H1 (cell line): ENCODE measurements around the gene C1orf56. TPM values are rescaled to one million over a fixed set of nuclear protein-coding genes. Genes with fewer than 3 reads are reported as not detected.

Experiments used
- CTCF ChIA-PET: fragments of 300-600 bp; sonication (Branson Sonifier 250); formaldehyde crosslinking; loops from one replicate; lab custom pipeline; 2021; ENCODE audit not compliant: partially characterized antibody; lab: Charles Lee
- POLR2A ChIA-PET: fragments of 300-600 bp; sonication (Branson Sonifier 250); formaldehyde crosslinking; loops from one replicate; lab custom pipeline; 2021; ENCODE audit warnings: inconsistent platforms; ENCODE audit not compliant: partially characterized antibody; lab: Charles Lee
- DNase-seq, 2 experiments: peaks; one replicate each; pipeline versions ENCODE4 v3.0.0 to v3.0.0-alpha.2; 2010 to 2022; ENCODE audit warnings: low spot score in 2 of 2, low read depth in 1 of 2, mixed read lengths in 1 of 2
- FAIRE-seq: peaks from 2 replicates; lab custom pipeline; 2011; peaks lifted over from hg19 to GRCh38; lab: Jason Lieb, UNC
- H2AFZ ChIP-seq: 2 replicates; pipeline ENCODE4 v1.8.1; 2012; ENCODE audit warnings: low read length, inconsistent platforms
- H2AK5ac ChIP-seq: 2 replicates; pipeline ENCODE4 v1.6.1; 2013; ENCODE audit warnings: low read depth, low read length
- H2BK120ac ChIP-seq: replicated peaks from 2 replicates; pipeline ENCODE3; 2013; ENCODE audit warnings: low read depth, low read length, inconsistent platforms
- H2BK12ac ChIP-seq: 2 replicates; pipeline ENCODE4 v1.6.1; 2013; ENCODE audit warnings: low read depth, low read length
- H2BK15ac ChIP-seq: 2 replicates; pipeline ENCODE4 v1.6.1; 2013; ENCODE audit warnings: low read length
- H2BK20ac ChIP-seq: 2 replicates; pipeline ENCODE4 v1.6.1; 2013; ENCODE audit warnings: low read length
- H2BK5ac ChIP-seq: 2 replicates; pipeline ENCODE4 v1.6.1; 2013; ENCODE audit warnings: low read depth, low read length
- H3K14ac ChIP-seq: 2 replicates; pipeline ENCODE4 v1.6.1; 2013; ENCODE audit warnings: inconsistent platforms; ENCODE audit not compliant: insufficient read length
- H3K18ac ChIP-seq: 2 replicates; pipeline ENCODE4 v1.6.1; 2013; ENCODE audit warnings: low read length; ENCODE audit errors: extremely low read depth
- H3K23ac ChIP-seq: 2 replicates; pipeline ENCODE4 v1.6.1; 2013; ENCODE audit warnings: inconsistent platforms; ENCODE audit not compliant: insufficient read length
- H3K23me2 ChIP-seq: 2 replicates; pipeline ENCODE4 v1.6.1; 2013; ENCODE audit warnings: low read depth, low read length
- H3K27ac ChIP-seq: 2 replicates; pipeline ENCODE4 v1.6.1; 2011; ENCODE audit warnings: low read depth, low read length, inconsistent platforms
- H3K27me3 ChIP-seq, 4 experiments: replicated peaks in 1 of 4; 1 replicate in 1 of 4; 2 replicates in 3 of 4; pipeline versions ENCODE4 v1.6.1 to v1.8.1; 2011 to 2013; ENCODE audit warnings: low read length in 3 of 4, mild to moderate bottlenecking in 3 of 4, inconsistent platforms in 2 of 4, mixed read lengths in 2 of 4, moderate library complexity in 1 of 4; ENCODE audit not compliant: control insufficient read depth in 3 of 4, insufficient read depth in 3 of 4; ENCODE audit errors: extremely low read depth in 1 of 4
- H3K36me3 ChIP-seq, 4 experiments: 2 replicates each; pipeline versions ENCODE4 v1.6.1 to v1.8.1; 2011 to 2013; ENCODE audit warnings: mild to moderate bottlenecking in 4 of 4, low read length in 3 of 4, moderate library complexity in 2 of 4, control low read depth in 1 of 4, inconsistent platforms in 1 of 4; ENCODE audit not compliant: insufficient read depth in 4 of 4, control insufficient read depth in 2 of 4
- H3K4ac ChIP-seq: replicated peaks from 2 replicates; pipeline ENCODE3; 2013; ENCODE audit warnings: low read length, low read depth, mixed read lengths, inconsistent platforms; ENCODE audit not compliant: insufficient read length
- H3K4me1 ChIP-seq, 4 experiments: replicated peaks in 1 of 4; 1 replicate in 1 of 4; 2 replicates in 3 of 4; pipeline versions ENCODE4 v1.6.1 to v1.8.1; 2011 to 2013; ENCODE audit warnings: low read length in 3 of 4, inconsistent platforms in 2 of 4, mixed read lengths in 1 of 4; ENCODE audit not compliant: insufficient read depth in 4 of 4, control insufficient read depth in 3 of 4
- H3K4me2 ChIP-seq, 2 experiments: 2 replicates each; pipeline versions ENCODE4 v1.6.1 to v1.8.1; 2011 to 2013; ENCODE audit warnings: low read depth in 2 of 2, low read length in 2 of 2, control low read depth in 1 of 2, inconsistent platforms in 1 of 2, mild to moderate bottlenecking in 1 of 2; ENCODE audit not compliant: insufficient read depth in 1 of 2
- H3K4me3 ChIP-seq, 4 experiments: fragments of 200-600, 300-600 bp in 1 of 4; sonication (generic), shearing (Covaris generic), sonication (Bioruptor Twin) in 1 of 4; 2 replicates each; pipeline versions ENCODE4 v1.5.1 to v1.8.1; 2011 to 2016; ENCODE audit warnings: low read length in 4 of 4, low read depth in 3 of 4, control low read depth in 2 of 4, inconsistent platforms in 2 of 4, mild to moderate bottlenecking in 2 of 4, mixed read lengths in 1 of 4, moderate library complexity in 1 of 4; ENCODE audit not compliant: insufficient read depth in 2 of 4; ENCODE audit errors: extremely low read depth in 1 of 4
- H3K56ac ChIP-seq: replicated peaks from 2 replicates; pipeline ENCODE3; 2013; ENCODE audit warnings: low read depth, mild to moderate bottlenecking, mixed read lengths, low read length, inconsistent platforms; ENCODE audit not compliant: insufficient read length
- H3K79me1 ChIP-seq: 2 replicates; pipeline ENCODE4 v1.6.1; 2013; ENCODE audit warnings: low read depth, low read length, control low read depth
- H3K79me2 ChIP-seq, 2 experiments: 2 replicates each; pipeline versions ENCODE4 v1.6.1 to v1.8.1; 2012 to 2013; ENCODE audit warnings: low read length in 2 of 2, mild to moderate bottlenecking in 2 of 2, inconsistent platforms in 1 of 2; ENCODE audit not compliant: insufficient read depth in 2 of 2, control insufficient read depth in 1 of 2
- H3K9ac ChIP-seq, 4 experiments: replicated peaks in 1 of 4; 1 replicate in 1 of 4; 2 replicates in 3 of 4; pipeline versions ENCODE4 v1.6.1 to v1.8.1; 2011 to 2013; ENCODE audit warnings: low read depth in 3 of 4, low read length in 3 of 4, control low read depth in 2 of 4, mild to moderate bottlenecking in 2 of 4, moderate library complexity in 2 of 4, inconsistent platforms in 1 of 4; ENCODE audit errors: extremely low read depth in 1 of 4
- H3K9me3 ChIP-seq, 2 experiments: 2 replicates each; pipeline versions ENCODE4 v1.6.1 to v1.8.1; 2012 to 2013; ENCODE audit warnings: mild to moderate bottlenecking in 2 of 2, moderate library complexity in 2 of 2, control low read depth in 1 of 2, inconsistent platforms in 1 of 2, low read depth in 1 of 2, low read length in 1 of 2, mixed read lengths in 1 of 2; ENCODE audit not compliant: insufficient read depth in 2 of 2
- H4K20me1 ChIP-seq, 2 experiments: replicated peaks in 1 of 2; 2 replicates each; pipeline versions ENCODE3 to v1.8.1; 2011 to 2013; ENCODE audit warnings: inconsistent platforms in 2 of 2, low read length in 2 of 2, mild to moderate bottlenecking in 1 of 2; ENCODE audit not compliant: insufficient read depth in 2 of 2, control insufficient read depth in 1 of 2
- H4K5ac ChIP-seq: 2 replicates; pipeline ENCODE4 v1.6.1; 2013; ENCODE audit warnings: low read length, low read depth, mixed read lengths, inconsistent platforms; ENCODE audit not compliant: insufficient read length
- H4K8ac ChIP-seq: 2 replicates; pipeline ENCODE4 v1.8.0; 2013; ENCODE audit warnings: mild to moderate bottlenecking, moderate library complexity, low read length, inconsistent platforms; ENCODE audit not compliant: insufficient read depth; ENCODE audit errors: extremely low read depth
- H4K91ac ChIP-seq: replicated peaks from 2 replicates; pipeline ENCODE3; 2013; ENCODE audit warnings: low read length, mixed read lengths, inconsistent platforms; ENCODE audit not compliant: insufficient read length
- ASH2L ChIP-seq: fragments of 200-600, 300-600 bp; sonication (generic); IDR thresholded peaks from one replicate; pipeline ENCODE4 v1.7.1; 2017; ENCODE audit warnings: low read length
- CEBPB ChIP-seq: IDR thresholded peaks from 2 replicates; pipeline ENCODE4 v1.6.1; 2012; ENCODE audit warnings: low read depth, low read length
- CHD2 ChIP-seq: IDR thresholded peaks from 2 replicates; pipeline ENCODE4 v1.6.1; 2012; ENCODE audit warnings: low read length, improper control_type of control experiment
- GTF2F1 ChIP-seq: IDR thresholded peaks from 2 replicates; pipeline ENCODE4 v1.6.1; 2012; ENCODE audit warnings: low read depth, low read length, improper control_type of control experiment, borderline replicate concordance
- JUND ChIP-seq: IDR thresholded peaks from 2 replicates; pipeline ENCODE4 v1.6.1; 2011; ENCODE audit warnings: mild to moderate bottlenecking, improper control_type of control experiment, low read length
- POLR2A ChIP-seq, 2 experiments: IDR thresholded peaks; 1 replicate in 1 of 2; 2 replicates in 1 of 2; pipeline ENCODE4 v1.6.1; 2011; ENCODE audit warnings: low read depth in 2 of 2, low read length in 2 of 2, mild to moderate bottlenecking in 2 of 2; ENCODE audit errors: control extremely low read depth in 1 of 2
- POU5F1 ChIP-seq: IDR thresholded peaks from 2 replicates; pipeline ENCODE4 v1.6.1; 2011; ENCODE audit warnings: low read depth, mild to moderate bottlenecking, low read length, moderate library complexity
- RNF2 ChIP-seq: fragments of 200-900, 300-1000 bp; sonication (generic); IDR thresholded peaks from 2 replicates; pipeline ENCODE4 v1.7.1; 2016; ENCODE audit warnings: borderline replicate concordance, low read depth, mild to moderate bottlenecking, antibody characterized with exemption, low read length; ENCODE audit not compliant: poor library complexity, severe bottlenecking; ENCODE audit errors: missing control alignments
- SAP30 ChIP-seq: fragments of 300-600 bp; sonication (generic); IDR thresholded peaks from 2 replicates; pipeline ENCODE4 v1.7.1; 2012; ENCODE audit warnings: low read length, moderate library complexity, mild to moderate bottlenecking, inconsistent platforms; ENCODE audit not compliant: insufficient read depth, insufficient replicate concordance
- TBP ChIP-seq: IDR thresholded peaks from 2 replicates; pipeline ENCODE4 v1.6.1; 2011; ENCODE audit warnings: low read depth, low read length, improper control_type of control experiment
- YY1 ChIP-seq: IDR thresholded peaks from 2 replicates; pipeline ENCODE4 v1.6.1; 2011; ENCODE audit warnings: low read depth, mild to moderate bottlenecking, low read length
- WGBS, 2 experiments: shearing (Covaris generic) in 1 of 2; methylation state at CpG; one replicate each; pipeline versions ENCODE4 v1.1.6 to v1.1.7; 2013 to 2015; ENCODE audit warnings: low lambda C conversion rate in 2 of 2, mixed read lengths in 2 of 2, inconsistent platforms in 1 of 2, low coverage in 1 of 2, missing lambda C conversion rate in 1 of 2; ENCODE audit not compliant: insufficient replicate concordance in 2 of 2, insufficient coverage in 1 of 2, insufficient read length in 1 of 2; ENCODE audit errors: extremely low coverage in 1 of 2, missing lambda C conversion rate in 1 of 2; 5-methylcytosine and 5-hydroxymethylcytosine counted together
- polyA plus RNA-seq, 7 experiments: library from polyadenylated mRNA; depleted of rRNA in 3 of 7; stranded (reverse) in 5 of 7; unstranded in 2 of 7; fragments of >200 nt in 5 of 7; fragments of 200-250 nt in 2 of 7; gene quantifications; 1 replicate in 5 of 7; 2 replicates in 1 of 7; 4 replicates in 1 of 7; pipeline versions ENCODE4 v1.2.1 to v1.2.3, GENCODE V29; 2011 to 2013; ENCODE audit warnings: missing spikeins in 2 of 7, mixed read lengths in 2 of 7
- total RNA-seq: library from RNA; stranded (reverse); fragmentation: NEBNext Ultra II Directional; extraction: Animal tissue kit (Norgen Biotek cat#: 25700); gene quantifications from 2 replicates; pipeline ENCODE4 v1.2.1, GENCODE V29; 2021

Gene C1orf56
- total and polyA plus RNA-seq, 2 of the 8 experiments (the other 6 are each of a cell fraction or from before 2014, with no cell fraction given): 3.0 to 3.4 TPM

DNA sequence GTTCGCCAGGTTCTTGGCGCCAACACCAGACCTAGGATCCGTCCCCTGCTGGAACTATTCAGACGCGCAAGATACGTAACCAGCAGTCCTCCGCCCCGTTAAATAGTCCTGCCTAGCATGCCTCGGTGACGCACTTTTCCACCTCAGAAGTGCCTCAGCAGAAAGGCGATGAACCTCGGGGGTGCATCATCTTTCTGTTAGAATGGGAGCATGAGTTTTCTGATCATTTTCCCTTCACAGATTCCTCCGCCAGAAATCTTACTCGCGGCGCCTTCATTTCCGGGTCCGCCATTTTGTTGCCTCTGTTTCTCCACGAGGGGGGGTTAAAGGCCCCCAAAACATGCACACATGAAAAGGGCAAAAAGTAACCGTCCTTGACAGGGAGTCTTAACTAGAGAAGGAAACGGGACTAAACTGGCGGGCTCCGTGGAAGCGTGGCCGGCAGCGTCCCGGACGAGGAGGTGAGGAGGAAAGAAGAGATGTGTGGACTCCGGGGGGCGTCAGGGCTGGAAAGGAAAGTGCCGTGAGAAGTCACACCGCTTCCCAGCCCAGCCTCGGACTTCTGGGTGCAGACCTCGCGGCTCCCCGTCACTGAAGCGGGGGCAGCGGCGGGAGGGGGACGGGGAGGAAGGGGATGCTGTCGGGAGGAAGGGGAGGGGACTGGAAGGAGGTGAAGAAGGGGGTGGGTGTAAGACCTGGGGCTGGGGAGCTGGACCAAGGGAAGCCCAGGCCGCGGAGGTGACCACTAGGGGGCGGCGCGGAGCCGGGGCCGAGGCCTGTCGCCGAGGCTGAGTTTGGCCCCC lies 23.1 kb downstream of the C1orf56 start, which contains the start of gene GABPB2:
Gene GABPB2 (plus strand): TSS at position 288 of the 803 bp plus-strand sequence. CDS start 17,429 bp downstream, outside the sequence.
- H3K23ac ChIP-seq: no peak within 1 kb of the TSS
- ChIA-PET CTCF (interaction anchor here (0.5 to 5.8 kb wide), 21 partner anchors 11 to 113 kb away, joined by 3 to 54 read pairs (median 4); partner anchors contain the start of genes CDC42SE1, MINDY1, MLLT11 and SEMA6C), POLR2A (interaction anchor here (0.8 to 3.5 kb wide), 7 partner anchors 11 to 491 kb away, joined by 3 to 47 read pairs (median 4); partner anchors contain the start of genes C1orf56, CDC42SE1, MCL1 and MINDY1)
- no peaks in the 10 kb centered on the region; the same call in 1 of the 2 replicates for H3K79me1 ChIP-seq
- WGBS, 2 experiments: 2% methylated on average over 40 of the region's 50 CpGs; no CpG with 5 or more reads in 1 of the 2 experiments
- H3K4me2 ChIP-seq: peak within 1 kb of the TSS; percentile 85 to 98
- H3K14ac ChIP-seq: no peak within 1 kb of the TSS
- no peaks in the 10 kb centered on the region for H3K9me3 ChIP-seq
- peak within 1 kb of the TSS; percentile 99 for H2BK5ac ChIP-seq
- peaks cover 0 to 8% (median 0%) of the 10 kb centered on the region in 4 experiments; a peak in 6 of 8 replicates for H3K36me3 ChIP-seq
- H2BK15ac ChIP-seq: no peak within 1 kb of the TSS; the same call in 1 of the 2 replicates
- peak within 1 kb of the TSS; percentile 97 for H4K8ac ChIP-seq
- H3K9ac ChIP-seq: peak within 1 kb of the TSS; percentile 73 to 99 (median 98)
- H3K4me3 ChIP-seq: peak within 1 kb of the TSS; percentile 83 to 94 (median 92)
- H4K5ac ChIP-seq: peak within 1 kb of the TSS; percentile 95
- peak within 1 kb of the TSS; percentile 98 for H3K27ac ChIP-seq
- H2AK5ac ChIP-seq: no peak within 1 kb of the TSS
- H4K20me1 ChIP-seq: peaks cover 0 to 3% of the 10 kb centered on the region in 2 experiments
- H2BK12ac ChIP-seq: peak within 1 kb of the TSS; percentile 85; the same call in 1 of the 2 replicates
- H2BK20ac ChIP-seq: 0 out of 2 replicates have a peak within 1 kb of the TSS, but pooled peaks have one; percentile 96
- no peak for FAIRE-seq
- peaks cover 5% of the 10 kb centered on the region; the same call in 1 of the 2 replicates for H3K23me2 ChIP-seq
- peak within 1 kb of the TSS; percentile 85 for H3K56ac ChIP-seq
- H3K4ac ChIP-seq: peak within 1 kb of the TSS; percentile 70
- H3K27me3 ChIP-seq: no peaks in the 10 kb centered on the region
- H3K18ac ChIP-seq: peak within 1 kb of the TSS; percentile 100
- peak; percentile 77 to 98 for DNase-seq
- H3K4me1 ChIP-seq: peaks cover 0 to 4% (median under 1%) of the 10 kb centered on the region in 4 experiments; a peak in 1 of 7 replicates
- H4K91ac ChIP-seq: peak within 1 kb of the TSS; percentile 87
- peaks cover 0 to 13% of the 10 kb centered on the region in 2 experiments; a peak in 2 of 4 replicates for H3K79me2 ChIP-seq
- no peak within 1 kb of the TSS for H2BK120ac ChIP-seq
- peak within 1 kb of the TSS; percentile 97 for H2AFZ ChIP-seq
- peak; percentile 100 for TF ChIP-seq ASH2L
- TF ChIP-seq RNF2: no peak
- TF ChIP-seq CEBPB: no peak
- TF ChIP-seq POU5F1: no peak
- TF ChIP-seq POLR2A (IDR thresholded peaks at IDR 0.05; ENCODE audit: control extremely low read depth in 1 of 2, low read depth in 2 of 2, low read length in 2 of 2): peak; percentile 74 to 78; a peak in 1 of 3 replicates
- 0 out of 2 replicates have a peak, but pooled peaks have one; percentile 7 for TF ChIP-seq JUND
- no peak for TF ChIP-seq GTF2F1
- peak; percentile 97 for TF ChIP-seq YY1
- peak; percentile 92 for TF ChIP-seq CHD2
- TF ChIP-seq SAP30: peak; percentile 58
- peak; percentile 82 for TF ChIP-seq TBP
